H1 (cell line): Measurements from ENCODE around the gene FXYD5. TPM values are rescaled to one million over a fixed set of nuclear protein-coding genes. Genes with fewer than 3 reads are reported as not detected.

Experiments
- CTCF ChIA-PET: fragments of 300-600 bp; sonication (Branson Sonifier 250); formaldehyde crosslinking; loops from one replicate; lab custom pipeline; 2021; ENCODE audit not compliant: partially characterized antibody; lab: Charles Lee
- POLR2A ChIA-PET: fragments of 300-600 bp; sonication (Branson Sonifier 250); formaldehyde crosslinking; loops from one replicate; lab custom pipeline; 2021; ENCODE audit warnings: inconsistent platforms; ENCODE audit not compliant: partially characterized antibody; lab: Charles Lee
- DNase-seq, 2 experiments: peaks; one replicate each; pipeline versions ENCODE4 v3.0.0 to v3.0.0-alpha.2; 2010 to 2022; ENCODE audit warnings: low spot score in 2 of 2, low read depth in 1 of 2, mixed read lengths in 1 of 2
- FAIRE-seq: peaks from 2 replicates; lab custom pipeline; 2011; peaks lifted over from hg19 to GRCh38; lab: Jason Lieb, UNC
- H2AFZ ChIP-seq: 2 replicates; pipeline ENCODE4 v1.8.1; 2012; ENCODE audit warnings: low read length, inconsistent platforms
- H2AK5ac ChIP-seq: 2 replicates; pipeline ENCODE4 v1.6.1; 2013; ENCODE audit warnings: low read depth, low read length
- H2BK120ac ChIP-seq: replicated peaks from 2 replicates; pipeline ENCODE3; 2013; ENCODE audit warnings: low read depth, low read length, inconsistent platforms
- H2BK12ac ChIP-seq: 2 replicates; pipeline ENCODE4 v1.6.1; 2013; ENCODE audit warnings: low read depth, low read length
- H2BK15ac ChIP-seq: 2 replicates; pipeline ENCODE4 v1.6.1; 2013; ENCODE audit warnings: low read length
- H2BK20ac ChIP-seq: 2 replicates; pipeline ENCODE4 v1.6.1; 2013; ENCODE audit warnings: low read length
- H2BK5ac ChIP-seq: 2 replicates; pipeline ENCODE4 v1.6.1; 2013; ENCODE audit warnings: low read depth, low read length
- H3K14ac ChIP-seq: 2 replicates; pipeline ENCODE4 v1.6.1; 2013; ENCODE audit warnings: inconsistent platforms; ENCODE audit not compliant: insufficient read length
- H3K18ac ChIP-seq: 2 replicates; pipeline ENCODE4 v1.6.1; 2013; ENCODE audit warnings: low read length; ENCODE audit errors: extremely low read depth
- H3K23ac ChIP-seq: 2 replicates; pipeline ENCODE4 v1.6.1; 2013; ENCODE audit warnings: inconsistent platforms; ENCODE audit not compliant: insufficient read length
- H3K23me2 ChIP-seq: 2 replicates; pipeline ENCODE4 v1.6.1; 2013; ENCODE audit warnings: low read depth, low read length
- H3K27ac ChIP-seq: 2 replicates; pipeline ENCODE4 v1.6.1; 2011; ENCODE audit warnings: low read depth, low read length, inconsistent platforms
- H3K27me3 ChIP-seq, 4 experiments: replicated peaks in 1 of 4; 1 replicate in 1 of 4; 2 replicates in 3 of 4; pipeline versions ENCODE4 v1.6.1 to v1.8.1; 2011 to 2013; ENCODE audit warnings: low read length in 3 of 4, mild to moderate bottlenecking in 3 of 4, inconsistent platforms in 2 of 4, mixed read lengths in 2 of 4, moderate library complexity in 1 of 4; ENCODE audit not compliant: control insufficient read depth in 3 of 4, insufficient read depth in 3 of 4; ENCODE audit errors: extremely low read depth in 1 of 4
- H3K36me3 ChIP-seq, 4 experiments: 2 replicates each; pipeline versions ENCODE4 v1.6.1 to v1.8.1; 2011 to 2013; ENCODE audit warnings: mild to moderate bottlenecking in 4 of 4, low read length in 3 of 4, moderate library complexity in 2 of 4, control low read depth in 1 of 4, inconsistent platforms in 1 of 4; ENCODE audit not compliant: insufficient read depth in 4 of 4, control insufficient read depth in 2 of 4
- H3K4ac ChIP-seq: replicated peaks from 2 replicates; pipeline ENCODE3; 2013; ENCODE audit warnings: low read length, low read depth, mixed read lengths, inconsistent platforms; ENCODE audit not compliant: insufficient read length
- H3K4me1 ChIP-seq, 4 experiments: replicated peaks in 1 of 4; 1 replicate in 1 of 4; 2 replicates in 3 of 4; pipeline versions ENCODE4 v1.6.1 to v1.8.1; 2011 to 2013; ENCODE audit warnings: low read length in 3 of 4, inconsistent platforms in 2 of 4, mixed read lengths in 1 of 4; ENCODE audit not compliant: insufficient read depth in 4 of 4, control insufficient read depth in 3 of 4
- H3K4me2 ChIP-seq, 2 experiments: 2 replicates each; pipeline versions ENCODE4 v1.6.1 to v1.8.1; 2011 to 2013; ENCODE audit warnings: low read depth in 2 of 2, low read length in 2 of 2, control low read depth in 1 of 2, inconsistent platforms in 1 of 2, mild to moderate bottlenecking in 1 of 2; ENCODE audit not compliant: insufficient read depth in 1 of 2
- H3K4me3 ChIP-seq, 4 experiments: fragments of 200-600, 300-600 bp in 1 of 4; sonication (generic), shearing (Covaris generic), sonication (Bioruptor Twin) in 1 of 4; 2 replicates each; pipeline versions ENCODE4 v1.5.1 to v1.8.1; 2011 to 2016; ENCODE audit warnings: low read length in 4 of 4, low read depth in 3 of 4, control low read depth in 2 of 4, inconsistent platforms in 2 of 4, mild to moderate bottlenecking in 2 of 4, mixed read lengths in 1 of 4, moderate library complexity in 1 of 4; ENCODE audit not compliant: insufficient read depth in 2 of 4; ENCODE audit errors: extremely low read depth in 1 of 4
- H3K56ac ChIP-seq: replicated peaks from 2 replicates; pipeline ENCODE3; 2013; ENCODE audit warnings: low read depth, mild to moderate bottlenecking, mixed read lengths, low read length, inconsistent platforms; ENCODE audit not compliant: insufficient read length
- H3K79me1 ChIP-seq: 2 replicates; pipeline ENCODE4 v1.6.1; 2013; ENCODE audit warnings: low read depth, low read length, control low read depth
- H3K79me2 ChIP-seq, 2 experiments: 2 replicates each; pipeline versions ENCODE4 v1.6.1 to v1.8.1; 2012 to 2013; ENCODE audit warnings: low read length in 2 of 2, mild to moderate bottlenecking in 2 of 2, inconsistent platforms in 1 of 2; ENCODE audit not compliant: insufficient read depth in 2 of 2, control insufficient read depth in 1 of 2
- H3K9ac ChIP-seq, 4 experiments: replicated peaks in 1 of 4; 1 replicate in 1 of 4; 2 replicates in 3 of 4; pipeline versions ENCODE4 v1.6.1 to v1.8.1; 2011 to 2013; ENCODE audit warnings: low read depth in 3 of 4, low read length in 3 of 4, control low read depth in 2 of 4, mild to moderate bottlenecking in 2 of 4, moderate library complexity in 2 of 4, inconsistent platforms in 1 of 4; ENCODE audit errors: extremely low read depth in 1 of 4
- H3K9me3 ChIP-seq, 2 experiments: 2 replicates each; pipeline versions ENCODE4 v1.6.1 to v1.8.1; 2012 to 2013; ENCODE audit warnings: mild to moderate bottlenecking in 2 of 2, moderate library complexity in 2 of 2, control low read depth in 1 of 2, inconsistent platforms in 1 of 2, low read depth in 1 of 2, low read length in 1 of 2, mixed read lengths in 1 of 2; ENCODE audit not compliant: insufficient read depth in 2 of 2
- H4K20me1 ChIP-seq, 2 experiments: replicated peaks in 1 of 2; 2 replicates each; pipeline versions ENCODE3 to v1.8.1; 2011 to 2013; ENCODE audit warnings: inconsistent platforms in 2 of 2, low read length in 2 of 2, mild to moderate bottlenecking in 1 of 2; ENCODE audit not compliant: insufficient read depth in 2 of 2, control insufficient read depth in 1 of 2
- H4K5ac ChIP-seq: 2 replicates; pipeline ENCODE4 v1.6.1; 2013; ENCODE audit warnings: low read length, low read depth, mixed read lengths, inconsistent platforms; ENCODE audit not compliant: insufficient read length
- H4K8ac ChIP-seq: 2 replicates; pipeline ENCODE4 v1.8.0; 2013; ENCODE audit warnings: mild to moderate bottlenecking, moderate library complexity, low read length, inconsistent platforms; ENCODE audit not compliant: insufficient read depth; ENCODE audit errors: extremely low read depth
- H4K91ac ChIP-seq: replicated peaks from 2 replicates; pipeline ENCODE3; 2013; ENCODE audit warnings: low read length, mixed read lengths, inconsistent platforms; ENCODE audit not compliant: insufficient read length
- CREB1 ChIP-seq: IDR thresholded peaks from 2 replicates; pipeline ENCODE4 v1.6.1; 2012; ENCODE audit warnings: inconsistent platforms
- SP2 ChIP-seq: IDR thresholded peaks from 2 replicates; pipeline ENCODE4 v1.6.1; 2012; ENCODE audit warnings: mild to moderate bottlenecking, low read length, inconsistent platforms
- TBP ChIP-seq: IDR thresholded peaks from 2 replicates; pipeline ENCODE4 v1.6.1; 2011; ENCODE audit warnings: low read depth, low read length, improper control_type of control experiment
- WGBS, 2 experiments: shearing (Covaris generic) in 1 of 2; methylation state at CpG; one replicate each; pipeline versions ENCODE4 v1.1.6 to v1.1.7; 2013 to 2015; ENCODE audit warnings: low lambda C conversion rate in 2 of 2, mixed read lengths in 2 of 2, inconsistent platforms in 1 of 2, low coverage in 1 of 2, missing lambda C conversion rate in 1 of 2; ENCODE audit not compliant: insufficient replicate concordance in 2 of 2, insufficient coverage in 1 of 2, insufficient read length in 1 of 2; ENCODE audit errors: extremely low coverage in 1 of 2, missing lambda C conversion rate in 1 of 2; 5-methylcytosine and 5-hydroxymethylcytosine counted together
- polyA plus RNA-seq, 7 experiments: library from polyadenylated mRNA; depleted of rRNA in 3 of 7; stranded (reverse) in 5 of 7; unstranded in 2 of 7; fragments of >200 nt in 5 of 7; fragments of 200-250 nt in 2 of 7; gene quantifications; 1 replicate in 5 of 7; 2 replicates in 1 of 7; 4 replicates in 1 of 7; pipeline versions ENCODE4 v1.2.1 to v1.2.3, GENCODE V29; 2011 to 2013; ENCODE audit warnings: missing spikeins in 2 of 7, mixed read lengths in 2 of 7
- total RNA-seq: library from RNA; stranded (reverse); fragmentation: NEBNext Ultra II Directional; extraction: Animal tissue kit (Norgen Biotek cat#: 25700); gene quantifications from 2 replicates; pipeline ENCODE4 v1.2.1, GENCODE V29; 2021

Gene FXYD5
- total and polyA plus RNA-seq, 2 of the 8 experiments (the other 6 are each of a cell fraction or from before 2014, with no cell fraction given), result 99.0 to 191 TPM

- 74% methylated on average over 14 of the region's 15 CpGs; no CpG with 5 or more reads in 1 of the 2 experiments for WGBS, 2 experiments
- Histone ChIP-seq H3K79me1 (no peaks in the 10 kb centered on the region), H3K9me3 (no peaks in the 10 kb centered on the region), H2BK15ac (0 out of 2 replicates have a peak within 1 kb of the TSS, but pooled peaks have one; percentile 25), H4K20me1 (no peaks in the 10 kb centered on the region), H2BK20ac (no peak within 1 kb of the TSS), H3K27ac (no peak within 1 kb of the TSS), H2BK120ac (no peak within 1 kb of the TSS), H3K4me3 (peak within 1 kb of the TSS in 1 of 4 experiments; percentile 44; a peak in 2 of 8 replicates), H2AFZ (no peak within 1 kb of the TSS), H4K91ac (no peak within 1 kb of the TSS), H3K18ac (peak within 1 kb of the TSS; percentile 51; the same call in 1 of the 2 replicates), H4K5ac (peak within 1 kb of the TSS; percentile 17), H3K56ac (no peak within 1 kb of the TSS), H3K23me2 (peaks cover 4% of the 10 kb centered on the region), H3K9ac (no peak within 1 kb of the TSS), H3K23ac (no peak within 1 kb of the TSS), H3K4me1 (peaks cover 3 to 17% (median 12%) of the 10 kb centered on the region in 4 experiments; a peak in 6 of 7 replicates), H4K8ac (peak within 1 kb of the TSS; percentile 37; the same call in 1 of the 2 replicates), H2BK12ac (0 out of 2 replicates have a peak within 1 kb of the TSS, but pooled peaks have one; percentile 3), H3K4me2 (peak within 1 kb of the TSS in 1 of 2 experiments; percentile 34; a peak in 3 of 4 replicates)
- no peak for TF ChIP-seq SP2
- no peak for TF ChIP-seq CREB1
- TF ChIP-seq TBP, result no peak
- TF ChIP-seq, all 59 proteins: peak for 0
- H3K36me3 ChIP-seq, result no peaks in the 10 kb centered on the region
- H3K14ac ChIP-seq, result no peak within 1 kb of the TSS
- H3K79me2 ChIP-seq, result no peaks in the 10 kb centered on the region
- CTCF ChIA-PET, result interaction anchor here (0.7 to 10.2 kb wide), 33 partner anchors 8 to 155 kb away, joined by 3 to 154 read pairs (median 5); partner anchors contain the start of genes FXYD3 and HPN
- DNase-seq (no peak), FAIRE-seq (no peak)
- POLR2A ChIA-PET, result interaction anchor here (0.7 to 2.8 kb wide), 14 partner anchors 7 to 165 kb away, joined by 3 to 9 read pairs (median 4); partner anchors contain the start of gene FXYD5
- H3K4ac ChIP-seq, result no peak within 1 kb of the TSS
- no peak within 1 kb of the TSS for H2AK5ac ChIP-seq
- peaks cover 0 to 3% (median 0%) of the 10 kb centered on the region in 4 experiments; a peak in 1 of 7 replicates for H3K27me3 ChIP-seq
- peak within 1 kb of the TSS; percentile 44 for H2BK5ac ChIP-seq
These were observed 19.8 kb upstream of the FXYD5 start, which contains the start of gene LGI4 for GRCh38 chr19:35134601-35135242. TSS of gene LGI4 (minus strand) at chr19:35135059. CDS start at chr19:35134680, 379 bp downstream.
